Endothelial cell of umbilical vein (primary cell): Measurements from ENCODE around the gene PEX16. TPM values are rescaled to one million over a fixed set of nuclear protein-coding genes. Genes with fewer than 3 reads are reported as not detected.

Source experiments
- BruUV-seq: library from RNA; stranded (reverse); fragments of 400-500 nt; replicated peaks from 2 replicates; lab custom pipeline; 2021; lab: Mats Ljungman, UMichigan
- CTCF ChIA-PET: fragments of 300-600, 350-600 bp; sonication (Branson Sonifier 250); formaldehyde crosslinking; loops from one replicate; lab custom pipeline; 2021; ENCODE audit warnings: antibody characterized with exemption, inconsistent platforms; lab: Charles Lee
- POLR2A ChIA-PET: fragments of 300-600, 350-600 bp; sonication (Branson Sonifier 250); formaldehyde crosslinking; loops from one replicate; lab custom pipeline; 2021; ENCODE audit warnings: antibody characterized with exemption, inconsistent platforms; lab: Charles Lee
- DNase-seq: peaks from one replicate; pipeline ENCODE4 v3.0.0-alpha.2; 2011; ENCODE audit warnings: low read depth, low spot score
- FAIRE-seq: peaks from 2 replicates; lab custom pipeline; 2011; peaks lifted over from hg19 to GRCh38; lab: Jason Lieb, UNC
- H2AFZ ChIP-seq: 2 replicates; pipeline ENCODE4 v1.6.0; 2012; ENCODE audit warnings: low read depth, low read length, control low read depth, inconsistent platforms
- H3K27ac ChIP-seq: 2 replicates; pipeline ENCODE4 v1.5.1; 2011; ENCODE audit warnings: low read depth, mild to moderate bottlenecking, control low read depth, low read length, moderate library complexity; ENCODE audit not compliant: insufficient read depth
- H3K27me3 ChIP-seq, 2 experiments: 2 replicates each; pipeline versions ENCODE4 v1.6.0 to v1.6.1; 2011; ENCODE audit warnings: low read length in 2 of 2, mixed read lengths in 1 of 2; ENCODE audit not compliant: control insufficient read depth in 2 of 2, insufficient read depth in 2 of 2
- H3K36me3 ChIP-seq, 2 experiments: 2 replicates in 1 of 2; 3 replicates in 1 of 2; pipeline ENCODE4 v1.5.1; 2011; ENCODE audit warnings: low read length in 2 of 2, mild to moderate bottlenecking in 1 of 2, moderate library complexity in 1 of 2; ENCODE audit not compliant: control insufficient read depth in 2 of 2, insufficient read depth in 2 of 2; ENCODE audit errors: extremely low read depth in 1 of 2
- H3K4me1 ChIP-seq: 3 replicates; pipeline ENCODE4 v1.5.1; 2011; ENCODE audit warnings: mild to moderate bottlenecking, low read length; ENCODE audit not compliant: control insufficient read depth, insufficient read depth; ENCODE audit errors: extremely low read depth
- H3K4me2 ChIP-seq: 2 replicates; pipeline ENCODE4 v1.6.1; 2011; ENCODE audit warnings: low read length, control low read depth, mixed read lengths; ENCODE audit not compliant: insufficient read depth
- H3K4me3 ChIP-seq, 3 experiments: fragments of 200-600 bp in 1 of 3; sonication (generic), shearing (Covaris generic) in 1 of 3; replicated peaks in 1 of 3; 2 replicates each; pipeline ENCODE4 v1.5.1; 2011 to 2016; ENCODE audit warnings: control low read depth in 3 of 3, low read length in 3 of 3, mild to moderate bottlenecking in 2 of 3, inconsistent platforms in 1 of 3, low read depth in 1 of 3, moderate library complexity in 1 of 3; ENCODE audit not compliant: insufficient read depth in 1 of 3
- H3K79me2 ChIP-seq: 2 replicates; pipeline ENCODE4 v1.6.0; 2012; ENCODE audit warnings: low read length, inconsistent platforms; ENCODE audit not compliant: control insufficient read depth, insufficient read depth
- H3K9ac ChIP-seq: replicated peaks from 2 replicates; pipeline ENCODE3; 2011; ENCODE audit warnings: low read length, control low read depth; ENCODE audit not compliant: insufficient read depth; ENCODE audit errors: extremely low read depth
- H3K9me1 ChIP-seq: replicated peaks from 3 replicates; pipeline ENCODE4 v1.6.0; 2011; ENCODE audit warnings: mild to moderate bottlenecking, low read length; ENCODE audit not compliant: control insufficient read depth, insufficient read depth; ENCODE audit errors: extremely low read depth
- H3K9me3 ChIP-seq: replicated peaks from 2 replicates; pipeline ENCODE4 v1.5.1; 2012; ENCODE audit warnings: low read length, inconsistent platforms; ENCODE audit not compliant: control insufficient read depth, insufficient read depth
- H4K20me1 ChIP-seq: replicated peaks from 2 replicates; pipeline ENCODE3; 2011; ENCODE audit warnings: mild to moderate bottlenecking, low read length; ENCODE audit not compliant: control insufficient read depth, insufficient read depth; ENCODE audit errors: extremely low read depth
- CTCF ChIP-seq, 2 donors: IDR thresholded peaks; 1 replicate in 1 of 2; 2 replicates in 1 of 2; pipeline ENCODE4 v1.5.1; 2011; ENCODE audit warnings: low read length in 2 of 2, mild to moderate bottlenecking in 2 of 2, moderate library complexity in 2 of 2, control low read depth in 1 of 2, inconsistent platforms in 1 of 2, low read depth in 1 of 2; ENCODE audit not compliant: insufficient read depth in 1 of 2; ENCODE audit errors: extremely low read depth in 1 of 2
- EZH2 ChIP-seq: IDR thresholded peaks from 2 replicates; pipeline ENCODE4 v1.6.1; 2012; ENCODE audit warnings: borderline replicate concordance, low read depth, mild to moderate bottlenecking, moderate library complexity, low read length, inconsistent platforms; ENCODE audit not compliant: severe bottlenecking
- FOS ChIP-seq: IDR thresholded peaks from 2 replicates; pipeline ENCODE4 v1.6.1; 2011; ENCODE audit warnings: mild to moderate bottlenecking, low read length, moderate library complexity, borderline replicate concordance; ENCODE audit not compliant: insufficient read depth
- GATA2 ChIP-seq: IDR thresholded peaks from 2 replicates; pipeline ENCODE4 v1.7.0; 2011; ENCODE audit warnings: low read depth, mild to moderate bottlenecking, moderate library complexity, mixed read lengths, low read length; ENCODE audit not compliant: insufficient read length, insufficient read depth
- JUN ChIP-seq: IDR thresholded peaks from 2 replicates; pipeline ENCODE4 v1.6.1; 2011; ENCODE audit warnings: borderline replicate concordance, low read depth; ENCODE audit not compliant: insufficient read length, insufficient read depth
- MAX ChIP-seq: IDR thresholded peaks from 2 replicates; pipeline ENCODE4 v1.6.1; 2011; ENCODE audit not compliant: insufficient read depth, insufficient read length
- MYC ChIP-seq: IDR thresholded peaks from one replicate; pipeline ENCODE4 v1.6.1; 2011; ENCODE audit warnings: mild to moderate bottlenecking, low read depth, low read length
- POLR2A ChIP-seq: IDR thresholded peaks from 2 replicates; pipeline ENCODE4 v1.6.1; 2012; ENCODE audit warnings: low read depth, mild to moderate bottlenecking, control low read depth, low read length
- POLR2AphosphoS5 ChIP-seq: IDR thresholded peaks from 2 replicates; pipeline ENCODE4 v1.6.1; 2012; ENCODE audit warnings: low read depth, mild to moderate bottlenecking, control low read depth, low read length, moderate library complexity; ENCODE audit not compliant: insufficient read depth
- dilution Hi-C: fragments of 300-500 bp; cut with MboI; formaldehyde crosslinking; loops from one replicate; pipeline ENCODE4 v1.15.0; 2019; ENCODE audit warnings: low sequenced_read_pairs; ENCODE audit not compliant: extremely low pct_ligation_motif_present
- intact Hi-C: fragments of 100-400 bp; cut with micrococcal nuclease; formaldehyde crosslinking; loops from one replicate; pipeline ENCODE4 v1.10.0; 2022
- polyA plus RNA-seq, 4 experiments: library from polyadenylated mRNA; depleted of rRNA in 3 of 4; stranded (reverse) in 3 of 4; unstranded in 1 of 4; fragments of >200 nt; gene quantifications; 2 replicates each; pipeline versions ENCODE4 v1.2.1 to v1.2.3, GENCODE V29; 2011 to 2012; ENCODE audit warnings: missing spikeins in 1 of 4
- total RNA-seq: library from RNA; stranded (reverse); gene quantifications from 2 replicates; pipeline ENCODE4 v1.2.3, GENCODE V29; 2021

Gene PEX16
- total and polyA plus RNA-seq, 2 donors (not counting 3 experiments of a cell fraction or from before 2014, with no cell fraction given): 27.4 to 32.2 TPM

GRCh38 chr11:45879803-45880686 lies 37.6 kb downstream of the PEX16 start:
- DNase-seq: no peak
- Histone ChIP-seq H4K20me1 (no peaks in the 10 kb centered on the region), H3K79me2 (no peaks in the 10 kb centered on the region), H3K9me1 (no peaks in the 10 kb centered on the region), H3K27me3 (no peaks in the 10 kb centered on the region), H3K4me1 (no peaks in the 10 kb centered on the region), H3K4me3 (no peak overlapping the region), H3K9me3 (no peaks in the 10 kb centered on the region), H2AFZ (no peak overlapping the region), H3K4me2 (no peak overlapping the region), H3K36me3 (no peaks in the 10 kb centered on the region), H3K27ac (no peak overlapping the region), H3K9ac (no peak overlapping the region)
- BruUV-seq: no TSS peak
- dilution Hi-C loops (no loop called here), intact Hi-C loops (no loop called here)
- ChIA-PET POLR2A (interaction anchor here (0.7 kb wide), 1 partner anchor 20 kb away, joined by 3 read pairs; no protein-coding TSS in a partner anchor), CTCF (no interaction called here)
- FAIRE-seq: no peak
- no peak for TF ChIP-seq GATA2
- TF ChIP-seq EZH2: no peak
- TF ChIP-seq MAX: no peak
- TF ChIP-seq POLR2AphosphoS5: no peak
- TF ChIP-seq POLR2A: no peak
- no peak for TF ChIP-seq CTCF (IDR thresholded peaks at IDR 0.05; ENCODE audit: extremely low read depth in 1 of 2, insufficient read depth in 1 of 2, low read depth in 1 of 2, low read length in 2 of 2)
- no peak for TF ChIP-seq JUN
- TF ChIP-seq MYC: no peak
- no peak for TF ChIP-seq FOS
